Hematopoietic multipotent progenitor cell treated with erythropoietin and hydrocortisone succinate and interleukin-3 and kit ligand, for 15 days (in vitro differentiated cells): ENCODE measurements around the gene KRTAP4-8.
"Not testable (repeated sequence)": the region's sequence is repeated elsewhere in the genome, so short reads cannot be mapped to it uniquely, and the experiment has no call there.

ENCODE experiments used
- DNase-seq: peaks from one replicate; pipeline ENCODE4 v3.0.0-alpha.2; 2015; ENCODE audit warnings: low spot score

The KRTAP4-8 gene

DNA sequence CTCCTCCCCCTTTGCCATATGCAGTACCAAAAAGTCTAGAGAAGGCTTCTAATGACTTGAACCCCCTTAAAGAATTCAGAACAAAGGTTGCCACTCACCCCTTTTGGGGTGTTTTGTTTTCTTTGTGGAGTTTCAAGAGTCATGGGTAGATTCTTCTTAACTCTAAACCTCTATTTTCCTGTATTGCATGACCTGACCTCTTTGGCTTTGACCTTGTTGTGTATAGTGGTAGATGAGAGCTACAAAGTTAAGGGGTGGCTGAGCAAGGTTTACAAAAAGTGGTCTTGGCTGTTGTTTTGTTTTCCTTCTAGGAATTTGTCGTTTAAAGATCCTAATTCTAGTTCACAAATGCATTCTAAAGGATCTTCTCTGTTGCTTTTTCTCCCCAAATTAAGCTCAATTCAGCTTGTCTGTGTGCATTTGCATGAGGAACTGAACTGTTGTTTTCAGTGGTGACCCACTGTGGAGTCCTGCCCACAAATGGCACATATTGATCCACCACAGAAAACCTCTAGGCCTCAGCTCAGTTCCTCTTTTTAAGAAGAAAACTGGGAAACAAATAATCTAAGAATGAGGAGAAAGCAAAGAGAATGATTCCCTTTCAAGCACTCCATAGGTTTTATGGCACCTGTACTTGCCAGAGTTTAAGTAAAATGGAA lies 10.9 kb upstream of the KRTAP4-8 start:
- DNase-seq: not testable (repeated sequence)

DNA sequence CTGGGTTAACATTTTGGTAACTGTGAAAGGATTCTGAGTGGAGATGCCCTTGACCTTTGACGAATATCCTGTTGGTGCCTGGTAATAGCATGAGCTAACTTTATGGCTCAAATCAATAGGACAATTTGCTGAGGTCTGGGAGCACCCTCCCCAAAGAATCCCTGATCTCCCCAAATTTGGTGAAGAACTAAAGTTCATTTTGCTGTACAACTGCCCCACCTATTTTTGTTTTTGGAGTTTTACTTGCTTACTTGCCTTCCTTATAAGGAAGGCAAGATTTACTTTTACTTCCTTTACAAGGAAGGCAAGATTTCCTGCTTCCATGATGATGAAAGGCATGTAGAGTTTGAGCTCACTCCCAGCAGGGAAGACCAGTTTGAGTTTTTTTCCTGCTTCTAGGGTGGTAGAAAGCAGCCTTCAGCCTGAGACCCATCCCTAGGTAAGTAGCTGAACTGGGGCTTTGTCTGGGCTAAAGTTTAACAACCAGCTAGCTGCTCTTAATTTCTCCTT lies 10.1 kb upstream of the KRTAP4-8 start:
- DNase-seq: no peak

DNA sequence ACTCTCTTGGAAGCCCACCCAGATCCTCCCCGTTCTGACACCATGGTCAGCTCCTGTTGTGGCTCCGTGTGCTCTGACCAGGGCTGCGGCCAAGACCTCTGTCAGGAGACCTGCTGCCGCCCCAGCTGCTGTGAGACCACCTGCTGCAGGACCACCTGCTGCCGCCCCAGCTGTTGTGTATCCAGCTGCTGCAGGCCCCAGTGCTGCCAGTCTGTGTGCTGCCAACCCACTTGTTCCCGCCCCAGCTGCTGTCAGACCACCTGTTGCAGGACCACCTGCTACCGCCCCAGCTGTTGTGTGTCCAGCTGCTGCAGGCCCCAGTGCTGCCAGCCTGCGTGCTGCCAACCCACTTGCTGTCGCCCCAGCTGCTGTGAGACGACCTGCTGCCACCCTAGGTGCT lies 7.4 kb upstream of the KRTAP4-8 start, which contains the start of gene KRTAP4-9:
Gene KRTAP4-9 (plus strand): TSS at position 43 of the 400 bp plus-strand sequence. CDS start 0 bp downstream, at position 43.
- DNase-seq: not testable (repeated sequence)

DNA sequence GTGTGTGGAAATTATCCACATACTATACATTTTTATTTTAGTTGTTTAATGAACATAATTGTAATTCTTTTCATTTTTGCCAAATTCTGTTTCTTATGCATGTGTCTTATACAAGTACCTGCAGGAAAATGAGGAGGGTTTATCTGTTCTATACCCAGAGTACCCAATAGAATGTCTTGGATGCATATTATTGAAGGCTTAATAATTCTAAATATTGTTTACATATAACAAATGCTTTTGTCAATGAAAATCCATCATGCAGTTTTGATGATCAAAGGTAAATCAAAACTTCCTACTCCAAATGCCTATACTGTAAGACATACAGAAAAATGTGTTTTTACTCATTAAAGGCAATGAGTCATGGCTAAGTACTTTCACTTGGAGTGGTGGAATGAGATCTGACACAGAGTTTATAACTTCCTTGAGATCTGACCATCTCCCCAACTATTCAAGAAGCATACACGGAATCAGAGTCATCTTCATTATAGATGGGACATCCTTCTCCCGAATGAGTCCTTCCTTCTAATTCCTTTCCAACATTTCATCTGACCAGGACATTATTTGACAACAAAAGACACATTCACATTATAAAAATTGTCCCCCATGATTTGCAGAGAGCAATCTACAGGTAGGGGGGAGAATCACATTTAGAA lies 6.6 kb upstream of the KRTAP4-8 start:
- not testable (repeated sequence) for DNase-seq

DNA sequence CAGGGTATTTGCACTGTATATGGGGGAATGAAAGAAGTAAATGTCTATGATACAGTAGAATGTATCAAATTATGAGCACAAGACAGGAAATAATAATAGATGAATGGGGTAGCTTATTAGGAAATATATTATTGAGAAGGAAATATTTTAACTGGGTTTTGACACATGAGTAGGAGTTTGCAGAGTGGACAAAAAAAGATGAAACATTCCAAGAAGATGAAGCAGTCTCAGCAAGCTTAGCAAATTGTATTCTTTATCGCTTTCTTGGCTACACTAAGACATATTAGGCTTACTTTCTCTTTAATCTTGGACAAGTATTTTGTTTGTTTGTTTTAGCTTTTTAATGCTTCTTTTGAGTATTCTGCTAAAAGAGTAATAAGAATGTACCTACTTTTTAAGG lies 6.0 kb upstream of the KRTAP4-8 start:
- DNase-seq: no peak

DNA sequence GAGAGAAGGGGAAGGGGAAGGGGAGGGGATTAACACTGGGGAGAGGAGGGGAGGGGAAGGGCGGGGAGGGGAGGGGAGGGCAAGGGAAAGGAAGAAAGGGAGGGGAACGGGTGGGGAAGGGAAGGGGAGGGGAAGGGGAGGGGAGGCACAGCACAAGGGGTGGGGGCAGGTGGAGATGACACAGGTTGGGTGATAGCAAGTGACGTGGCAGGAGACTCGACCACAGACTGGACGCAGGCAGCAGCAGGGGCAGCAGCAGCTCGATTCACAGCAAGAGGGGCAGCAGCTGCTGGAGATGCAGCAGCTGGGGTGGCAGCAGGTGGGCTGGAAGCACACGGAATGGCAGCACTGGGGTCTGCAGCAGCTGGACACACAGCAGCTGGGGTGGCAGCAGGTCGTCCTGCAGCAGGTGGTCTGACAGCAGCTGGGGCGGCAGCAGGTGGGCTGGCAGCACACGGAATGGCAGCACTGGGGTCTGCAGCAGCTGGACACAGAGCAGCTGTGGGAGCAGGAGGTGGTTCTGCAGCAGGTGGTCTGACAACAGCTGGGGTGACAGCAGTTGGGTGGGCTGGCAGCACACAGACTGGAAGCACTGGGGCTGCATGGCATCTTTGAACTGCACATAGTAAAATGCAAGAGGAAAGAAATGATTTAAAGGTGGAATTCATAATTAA lies 3.8 kb upstream of the KRTAP4-8 start, which contains the start of gene KRTAP4-16:
Gene KRTAP4-16 (minus strand): TSS at position 624 of the 674 bp plus-strand sequence. CDS start 0 bp downstream, at position 624.
- no peak for DNase-seq

DNA sequence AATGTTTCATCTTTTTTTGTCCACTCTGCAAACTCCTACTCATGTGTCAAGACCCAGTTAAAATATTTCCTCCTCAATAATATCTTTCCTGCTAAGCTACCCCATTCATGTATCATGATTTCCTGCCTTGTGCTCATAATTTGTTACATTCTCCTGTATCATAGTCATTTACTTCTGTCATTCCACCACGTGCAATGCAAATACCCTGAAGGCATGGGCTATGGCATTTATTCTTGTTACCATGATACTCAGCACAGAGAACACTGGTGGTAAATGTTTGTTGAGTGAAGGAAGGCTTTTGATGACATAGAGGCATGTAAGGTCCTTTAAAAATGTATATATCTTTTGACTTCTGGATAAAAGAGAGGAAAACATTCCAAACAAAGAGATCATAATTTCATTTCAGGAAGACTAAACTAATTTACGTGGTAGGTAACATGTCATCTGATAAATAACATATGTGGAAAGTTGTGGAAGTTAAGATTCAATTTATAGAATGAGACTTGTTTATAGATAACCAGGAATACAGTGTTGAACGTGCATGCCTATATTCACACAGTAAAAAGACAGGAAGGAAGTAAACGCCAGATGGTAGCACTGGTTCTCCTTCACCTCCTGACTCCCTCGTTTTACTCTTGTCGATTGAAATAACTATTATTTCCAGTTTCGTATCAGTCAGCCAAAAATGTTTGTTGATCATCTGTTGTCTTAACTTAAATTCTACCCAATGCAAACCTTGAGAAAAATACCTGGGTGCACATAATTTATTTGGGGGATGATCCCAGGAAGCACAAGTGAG lies 1.9 kb upstream of the KRTAP4-8 start:
- not testable (repeated sequence) for DNase-seq

DNA sequence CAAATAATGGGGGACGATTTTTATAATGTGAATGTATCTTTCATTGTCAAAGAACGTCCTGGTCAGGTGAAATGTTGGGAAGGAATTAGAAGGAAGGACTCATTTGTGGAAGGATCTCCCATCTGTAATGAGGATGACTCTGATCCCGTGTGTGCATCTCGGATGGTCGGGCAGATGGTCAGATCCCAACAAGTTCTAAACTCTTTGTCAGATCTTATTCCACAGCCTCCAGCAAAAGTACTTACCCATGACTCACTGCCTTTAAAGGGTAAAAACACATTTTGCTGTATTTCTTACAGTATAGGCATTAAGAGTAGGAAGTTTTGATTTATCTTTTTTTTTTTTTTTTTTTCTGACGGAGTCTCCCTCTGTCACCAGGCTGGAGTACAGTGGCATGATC lies 539 bp upstream of the KRTAP4-8 start:
- no peak for DNase-seq

DNA sequence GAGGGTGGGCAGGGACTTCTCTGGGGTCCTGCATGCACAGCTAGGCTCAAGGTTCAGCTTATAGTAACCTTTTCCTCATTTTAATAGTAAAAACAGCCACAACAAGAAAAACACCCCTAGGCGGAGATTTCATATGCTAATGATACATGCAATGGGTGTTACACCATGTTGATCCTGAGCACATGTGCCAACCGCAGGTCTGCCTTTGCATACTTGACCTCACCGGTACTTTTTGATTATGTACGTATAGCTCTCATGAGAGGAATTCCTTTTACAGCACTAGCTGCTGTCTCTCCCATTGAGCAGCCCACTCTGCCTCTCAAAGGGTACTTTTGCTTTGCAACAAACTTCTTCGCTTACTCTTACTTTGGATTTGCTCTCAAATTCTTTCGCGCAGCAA lies 1.9 kb downstream of the KRTAP4-8 start:
- no peak for DNase-seq

DNA sequence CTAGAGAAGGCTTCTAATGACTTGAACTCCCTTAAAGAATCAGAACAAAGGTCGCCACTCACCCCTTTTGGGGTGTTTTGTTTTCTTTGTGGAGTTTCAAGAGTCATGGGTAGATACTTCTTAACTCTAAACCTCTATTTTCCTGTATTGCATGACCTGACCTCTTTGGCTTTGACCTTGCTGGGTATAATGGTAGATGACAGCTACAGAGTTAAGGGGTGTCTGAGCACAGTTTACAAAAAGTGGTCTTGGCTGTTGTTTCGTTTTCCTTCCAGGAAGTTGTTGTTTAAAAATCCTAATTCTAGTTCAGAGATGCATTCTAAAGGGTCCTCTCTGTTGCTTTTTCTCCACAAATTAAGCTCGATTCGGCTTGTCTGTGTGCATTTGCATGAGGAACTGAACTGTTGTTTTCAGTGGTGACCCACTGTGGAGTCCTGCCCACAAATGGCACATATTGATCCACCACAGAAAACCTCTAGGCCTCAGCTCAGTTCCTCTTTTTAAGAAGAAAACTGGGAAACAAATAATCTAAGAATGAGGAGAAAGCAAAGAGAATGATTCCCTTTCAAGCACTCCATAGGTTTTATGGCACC lies 9.1 kb downstream of the KRTAP4-8 start:
- DNase-seq: not testable (repeated sequence)

DNA sequence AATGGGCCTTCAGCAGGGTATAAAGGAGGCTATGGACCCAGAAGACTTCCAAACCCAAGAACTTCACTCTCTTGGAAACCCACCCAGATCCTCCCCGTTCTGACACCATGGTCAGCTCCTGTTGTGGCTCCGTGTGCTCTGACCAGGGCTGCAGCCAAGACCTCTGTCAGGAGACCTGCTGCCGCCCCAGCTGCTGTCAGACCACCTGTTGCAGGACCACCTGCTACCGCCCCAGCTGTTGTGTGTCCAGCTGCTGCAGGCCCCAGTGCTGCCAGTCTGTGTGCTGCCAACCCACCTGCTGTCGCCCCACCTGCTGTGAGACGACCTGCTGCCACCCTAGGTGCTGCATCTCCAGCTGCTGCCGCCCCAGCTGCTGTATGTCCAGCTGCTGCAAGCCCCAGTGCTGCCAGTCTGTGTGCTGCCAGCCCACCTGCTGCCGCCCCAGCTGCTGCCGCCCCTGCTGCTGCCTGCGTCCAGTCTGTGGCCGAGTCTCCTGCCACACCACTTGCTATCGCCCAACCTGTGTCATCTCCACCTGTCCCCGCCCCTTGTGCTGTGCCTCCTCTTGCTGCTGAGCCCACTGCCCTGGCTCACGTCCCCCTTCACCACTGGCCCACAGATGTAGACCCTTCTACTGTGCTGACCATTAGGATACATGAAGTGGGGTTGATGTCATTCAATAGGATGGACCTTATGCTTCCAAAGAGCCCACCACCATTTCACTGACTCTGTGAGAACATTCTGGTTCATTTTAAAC lies 13.7 kb downstream of the KRTAP4-8 start, which contains the start of gene KRTAP4-7:
Gene KRTAP4-7 (plus strand): TSS at position 51 of the 757 bp plus-strand sequence. CDS start 57 bp downstream, at position 108.
- not testable (repeated sequence) for DNase-seq

DNA sequence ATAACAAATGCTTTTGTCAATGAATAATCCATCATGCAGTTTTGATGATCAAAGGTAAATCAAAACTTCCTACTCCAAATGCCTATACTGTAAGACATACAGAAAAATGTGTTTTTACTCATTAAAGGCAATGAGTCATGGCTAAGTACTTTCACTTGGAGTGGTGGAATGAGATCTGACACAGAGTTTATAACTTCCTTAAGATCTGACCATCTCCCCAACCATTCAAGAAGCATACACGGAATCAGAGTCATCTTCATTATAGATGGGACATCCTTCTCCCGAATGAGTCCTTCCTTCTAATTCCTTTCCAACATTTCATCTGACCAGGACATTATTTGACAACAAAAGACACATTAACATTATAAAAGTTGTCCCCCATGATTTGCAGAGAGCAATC lies 14.5 kb downstream of the KRTAP4-8 start:
- DNase-seq: not testable (repeated sequence)

DNA sequence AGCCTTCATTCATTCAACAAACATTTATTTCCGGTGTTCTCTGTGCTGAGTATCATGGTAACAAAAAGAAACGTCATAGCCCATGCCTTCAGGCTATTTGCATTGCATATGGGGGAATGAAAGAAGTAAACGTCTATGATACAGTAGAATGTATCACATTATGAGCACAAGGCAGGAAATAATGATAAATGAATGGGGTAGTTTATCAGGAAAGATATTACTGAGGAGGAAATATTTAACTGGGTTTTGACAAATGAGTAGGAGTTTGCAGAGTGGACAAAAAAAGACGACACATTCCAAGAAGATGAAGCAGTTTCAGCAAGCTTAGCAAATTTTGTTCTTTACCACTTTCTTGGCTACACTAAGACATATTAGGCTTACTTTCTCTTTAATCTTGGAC lies 15.3 kb downstream of the KRTAP4-8 start:
- no peak for DNase-seq

DNA sequence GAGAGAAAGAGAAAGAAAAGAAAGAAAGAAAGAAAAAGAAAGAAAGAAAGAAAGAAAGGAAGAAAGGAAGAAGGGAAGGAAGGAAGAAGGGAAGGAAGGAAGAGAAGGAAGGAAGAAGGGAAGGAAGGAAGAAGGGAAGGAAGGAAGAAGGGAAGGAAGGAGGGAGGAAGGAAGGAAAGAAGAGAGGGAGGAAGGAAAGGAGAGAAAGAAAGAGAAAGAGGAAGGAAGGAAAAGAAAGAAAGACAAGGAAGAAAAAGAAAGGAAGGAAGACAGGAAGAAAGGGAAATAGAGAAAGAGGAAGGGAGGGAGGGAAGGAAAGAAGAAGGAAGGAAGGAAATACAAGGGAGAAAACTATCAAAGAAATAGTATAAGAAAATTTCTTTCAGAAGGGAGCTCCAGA lies 21.2 kb downstream of the KRTAP4-8 start:
- no peak for DNase-seq

DNA sequence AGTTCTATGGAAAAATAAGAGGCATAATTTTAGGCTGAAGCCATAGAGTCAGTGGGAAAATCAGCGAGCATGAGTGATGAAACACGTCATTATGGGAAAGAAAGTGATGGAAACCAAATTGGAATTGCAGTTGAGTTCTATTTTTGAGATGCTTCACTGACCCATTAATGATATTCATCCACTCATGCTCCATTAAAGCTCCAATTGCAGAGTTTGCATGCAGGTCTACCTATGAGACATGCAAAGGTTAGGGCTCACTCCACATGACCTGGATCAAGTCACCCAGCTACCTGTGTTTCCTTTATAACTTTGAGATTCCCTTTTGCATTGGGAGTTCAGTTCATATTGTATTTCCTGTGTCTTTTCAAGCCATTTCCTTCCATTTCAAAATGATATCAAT lies 24.3 kb downstream of the KRTAP4-8 start:
- DNase-seq: no peak

DNA sequence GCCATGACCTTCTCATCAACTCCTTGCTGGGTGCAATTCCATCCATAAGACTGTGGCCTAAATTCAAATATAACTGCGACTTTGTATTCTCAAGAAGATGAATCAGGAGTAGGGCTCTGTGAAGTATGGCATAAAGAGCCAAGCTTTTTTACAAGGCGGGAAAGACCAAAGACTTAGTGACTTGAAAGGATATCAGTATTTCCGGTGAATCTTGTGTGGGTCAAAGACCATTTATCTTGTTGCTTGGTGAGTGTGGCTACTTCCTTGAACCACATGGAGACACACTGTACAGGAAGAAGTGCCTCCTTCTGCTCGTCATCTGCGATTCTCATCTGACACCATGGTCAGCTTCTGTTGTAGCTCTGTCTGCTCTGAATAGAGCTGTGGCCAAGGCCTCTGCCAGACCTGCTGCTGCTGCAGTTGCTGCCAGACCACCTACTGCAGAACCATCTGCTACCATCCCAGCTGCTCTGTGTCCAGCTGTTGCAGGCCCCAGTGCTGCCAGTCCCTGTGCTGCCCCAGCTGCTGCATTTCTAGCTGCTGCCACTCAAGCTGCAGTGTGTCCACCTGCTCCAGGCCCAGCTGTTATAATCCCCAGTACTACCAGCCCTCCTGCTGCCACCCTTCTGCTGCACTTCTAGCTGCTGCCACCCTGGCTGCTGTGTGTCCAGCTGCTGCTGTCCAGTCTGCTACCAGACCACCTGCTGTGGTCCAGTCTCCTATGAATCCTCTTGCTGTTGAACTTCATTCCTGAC lies 26.2 kb downstream of the KRTAP4-8 start:
- DNase-seq: no peak

DNA sequence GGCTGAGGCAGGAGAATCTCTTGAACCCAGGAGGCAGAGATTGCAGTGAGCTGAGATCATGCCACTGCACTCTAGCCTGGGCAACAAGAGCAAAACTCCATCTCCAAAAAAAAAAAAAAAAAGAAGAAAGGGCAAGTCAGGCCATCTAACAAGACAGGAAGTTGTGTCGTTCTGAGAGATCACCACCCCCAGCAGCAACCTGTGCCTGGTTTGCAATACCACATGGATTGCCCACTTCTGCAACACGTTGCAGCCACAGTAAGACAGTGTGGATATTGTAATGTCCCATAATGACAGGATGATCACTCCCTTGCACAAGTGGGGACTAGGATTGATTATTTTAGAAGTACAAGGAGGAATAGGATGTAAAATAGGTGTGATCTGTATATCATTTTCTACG lies 28.9 kb downstream of the KRTAP4-8 start:
- DNase-seq: no peak

DNA sequence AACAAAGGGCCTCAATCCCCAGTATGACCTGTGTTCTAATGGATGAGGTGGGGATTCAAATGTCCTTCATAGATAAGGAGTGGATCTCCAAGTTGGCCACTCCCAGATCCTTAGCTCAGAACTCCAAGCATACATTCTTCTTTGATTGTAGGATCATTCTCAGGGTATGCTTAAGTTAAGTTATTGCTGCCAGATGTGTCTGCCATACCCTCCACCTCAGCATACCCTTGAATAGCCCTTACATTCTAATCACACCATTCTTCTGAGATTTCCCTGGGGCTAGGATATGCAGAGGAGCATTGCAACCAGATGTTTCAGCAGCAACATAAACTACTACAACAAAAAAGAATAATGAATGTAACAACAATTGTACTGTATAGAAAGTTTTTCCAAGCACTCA lies 30.7 kb downstream of the KRTAP4-8 start:
- DNase-seq: no peak

DNA sequence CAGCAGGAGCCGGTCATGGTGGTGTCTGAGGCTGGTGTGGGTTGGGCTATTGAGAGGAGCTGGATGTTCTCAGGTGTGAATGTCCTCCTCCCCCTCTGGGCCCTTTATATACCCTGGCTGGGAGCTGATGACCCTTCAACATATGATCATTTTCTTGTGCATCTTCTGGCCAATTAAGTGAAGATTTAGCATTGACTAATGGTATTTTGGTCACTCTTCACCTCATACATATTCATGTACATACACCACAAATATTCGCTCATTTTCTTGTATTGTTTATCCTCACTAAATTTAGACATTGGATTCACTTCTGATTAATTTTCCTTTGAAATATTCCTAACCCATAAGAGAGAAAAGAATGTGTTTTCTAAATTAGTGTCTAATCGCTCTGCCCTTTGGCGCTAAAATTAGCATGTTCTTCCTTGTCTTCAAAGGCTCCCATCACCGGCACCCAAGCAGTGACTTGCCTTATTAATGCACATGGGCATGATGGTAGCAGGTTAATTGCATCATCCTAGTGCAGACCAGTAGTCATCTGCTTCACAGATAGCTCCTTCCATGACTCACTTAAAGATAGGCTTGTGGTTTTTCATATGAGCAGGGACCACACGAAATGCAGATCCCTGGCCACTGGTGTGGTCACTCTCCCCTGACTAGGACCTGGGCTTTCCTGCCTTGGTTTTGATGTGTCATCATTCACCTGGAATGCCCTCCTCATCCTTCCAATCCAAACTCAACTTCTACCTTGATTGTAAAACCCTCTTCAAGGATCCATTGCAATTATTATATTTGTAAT lies 31.9 kb downstream of the KRTAP4-8 start, which contains the start of gene KRTAP2-4:
Gene KRTAP2-4 (minus strand): TSS at position 51 of the 796 bp plus-strand sequence. CDS start 34 bp downstream, at position 17.
- no peak for DNase-seq
